Lung microvascular endothelial cell (primary cell): ENCODE data around the gene C11orf52. TPM values are rescaled to one million over a fixed set of nuclear protein-coding genes. Genes with fewer than 3 reads are reported as not detected.
A peak's percentile ranks its signal among the peaks of the same experiment; 100 is the strongest.
"Not testable (repeated sequence)": the region's sequence is repeated elsewhere in the genome, so short reads cannot be mapped to it uniquely, and the experiment has no call there.

Source experiments
- DNase-seq, 2 donors: peaks; one replicate each; pipeline versions ENCODE4 v3.0.0 to v3.0.0-alpha.2; 2010; ENCODE audit warnings: low read depth in 2 of 2
- total RNA-seq: library from RNA; depleted of rRNA; stranded (reverse); fragments of >200 nt; gene quantifications from 2 replicates; pipeline ENCODE4 v1.2.1, GENCODE V29; 2014

The C11orf52 gene
- total RNA-seq = 0.65 TPM in 1 of 2 replicates, not detected in the other

GRCh38 chr11:111918390-111919256 lies at the start of gene C11orf52:
Gene C11orf52 (plus strand): TSS chr11:111918913. CDS start chr11:111918973, 60 bp downstream.
- peak; percentile 61 to 71 for DNase-seq

GRCh38 chr11:111870113-111870512 lies 48.6 kb upstream of the C11orf52 start:
- DNase-seq = no peak

- no peak for DNase-seq
Measured at GRCh38 chr11:111870522-111870885, 48.2 kb upstream of the C11orf52 start.

- DNase-seq = peak; percentile 86 to 88
Measured at GRCh38 chr11:111870886-111871692, 47.6 kb upstream of the C11orf52 start, which contains the start of gene ALG9. Gene ALG9 (minus strand): TSS chr11:111871581. CDS start chr11:111871482, 99 bp downstream.

- peak in 1 of 2 donors; percentile 20 for DNase-seq
Measured at GRCh38 chr11:111871693-111872161, 47.0 kb upstream of the C11orf52 start.

- peak in 1 of 2 donors; percentile 18 for DNase-seq
Measured at GRCh38 chr11:111878385-111878848, 40.3 kb upstream of the C11orf52 start.

GRCh38 chr11:111878849-111879636 lies 39.7 kb upstream of the C11orf52 start, which contains the start of the genes CFAP68 and FDXACB1:
Gene CFAP68 (plus strand): TSS chr11:111879541. CDS start chr11:111879561, 20 bp downstream.
Gene FDXACB1 (minus strand): TSS chr11:111879165. CDS start chr11:111879132, 33 bp downstream.
- DNase-seq = peak; percentile 98 to 99

- no peak for DNase-seq
Measured at GRCh38 chr11:111879637-111879960, 39.1 kb upstream of the C11orf52 start.

- DNase-seq = no peak
Measured at GRCh38 chr11:111882202-111882601, 36.5 kb upstream of the C11orf52 start.

- DNase-seq = not testable (repeated sequence)
Measured at GRCh38 chr11:111885053-111885452, 33.7 kb upstream of the C11orf52 start.

GRCh38 chr11:111886032-111886431 lies 32.7 kb upstream of the C11orf52 start:
- DNase-seq = no peak

- DNase-seq = no peak
Measured at GRCh38 chr11:111886844-111887243, 31.9 kb upstream of the C11orf52 start.

GRCh38 chr11:111905411-111905810 lies 13.3 kb upstream of the C11orf52 start:
- DNase-seq = no peak

- no peak for DNase-seq
Measured at GRCh38 chr11:111906680-111907079, 12.0 kb upstream of the C11orf52 start.

- DNase-seq = no peak
Measured at GRCh38 chr11:111908639-111909305, 9.9 kb upstream of the C11orf52 start.

- DNase-seq = no peak
Measured at GRCh38 chr11:111909378-111909777, 9.3 kb upstream of the C11orf52 start.

GRCh38 chr11:111910676-111911562 lies 7.8 kb upstream of the C11orf52 start:
- no peak for DNase-seq

- peak in 1 of 2 donors; percentile 38 for DNase-seq
Measured at GRCh38 chr11:111911563-111912401, 6.9 kb upstream of the C11orf52 start, which contains the start of gene CRYAB. Gene CRYAB (minus strand): TSS chr11:111911770. CDS start chr11:111911724, 46 bp downstream.
